GM21723 (cell line): ENCODE results near the gene ABCB8.
A peak's percentile ranks its signal among the peaks of the same experiment; 100 is the strongest.
"Not testable (repeated sequence)": the region's sequence is repeated elsewhere in the genome, so short reads cannot be mapped to it uniquely, and the experiment has no call there.

Experiments used
- ATAC-seq: cut with Tn5 transposase; IDR thresholded peaks from one replicate; pipeline ENCODE4 v1.9.1; 2021; ENCODE audit warnings: mild to moderate bottlenecking, moderate library complexity; ENCODE audit not compliant: unreplicated experiment

The ABCB8 gene

DNA sequence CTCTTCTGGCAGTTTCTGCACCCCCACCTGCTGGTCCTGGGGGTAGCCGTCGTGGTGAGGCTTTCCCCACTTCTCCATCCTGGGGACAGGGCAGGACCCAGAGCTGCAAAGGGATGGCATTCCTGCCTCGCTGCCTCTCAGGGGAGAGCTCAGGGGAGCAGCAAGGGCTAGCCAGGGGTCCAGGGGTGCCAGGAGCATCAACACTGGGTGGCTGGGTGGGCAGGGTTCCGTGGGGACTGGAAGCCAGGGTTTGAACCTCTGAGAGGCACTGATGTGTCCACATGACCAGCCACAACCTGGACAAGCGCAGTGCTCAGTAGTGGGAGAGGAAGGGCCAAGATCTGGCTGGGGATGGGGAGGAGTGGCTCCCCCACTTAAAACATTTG lies 5.6 kb downstream of the ABCB8 start:
- no peak for ATAC-seq

GRCh38 chr7:151034312-151035025 lies 6.2 kb downstream of the ABCB8 start:
- no peak for ATAC-seq

GRCh38 chr7:151035026-151035717 lies 6.9 kb downstream of the ABCB8 start:
- ATAC-seq, result no peak

DNA sequence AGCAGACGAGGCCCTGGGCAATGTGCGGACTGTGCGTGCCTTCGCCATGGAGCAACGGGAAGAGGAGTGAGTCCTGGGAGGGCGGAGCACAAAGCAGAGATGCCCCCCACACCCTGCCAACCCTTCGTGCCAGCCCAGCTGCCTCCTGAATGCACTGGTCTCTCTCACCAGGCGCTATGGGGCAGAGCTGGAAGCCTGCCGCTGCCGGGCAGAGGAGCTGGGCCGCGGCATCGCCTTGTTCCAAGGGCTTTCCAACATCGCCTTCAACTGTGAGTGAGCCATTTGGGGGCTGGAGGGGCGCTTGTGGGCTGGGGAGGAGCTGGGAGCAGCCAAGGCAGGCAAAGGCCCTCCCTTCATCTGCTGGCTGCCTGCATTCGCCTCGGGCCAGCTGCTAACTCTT lies 7.7 kb downstream of the ABCB8 start:
- ATAC-seq, result no peak

DNA sequence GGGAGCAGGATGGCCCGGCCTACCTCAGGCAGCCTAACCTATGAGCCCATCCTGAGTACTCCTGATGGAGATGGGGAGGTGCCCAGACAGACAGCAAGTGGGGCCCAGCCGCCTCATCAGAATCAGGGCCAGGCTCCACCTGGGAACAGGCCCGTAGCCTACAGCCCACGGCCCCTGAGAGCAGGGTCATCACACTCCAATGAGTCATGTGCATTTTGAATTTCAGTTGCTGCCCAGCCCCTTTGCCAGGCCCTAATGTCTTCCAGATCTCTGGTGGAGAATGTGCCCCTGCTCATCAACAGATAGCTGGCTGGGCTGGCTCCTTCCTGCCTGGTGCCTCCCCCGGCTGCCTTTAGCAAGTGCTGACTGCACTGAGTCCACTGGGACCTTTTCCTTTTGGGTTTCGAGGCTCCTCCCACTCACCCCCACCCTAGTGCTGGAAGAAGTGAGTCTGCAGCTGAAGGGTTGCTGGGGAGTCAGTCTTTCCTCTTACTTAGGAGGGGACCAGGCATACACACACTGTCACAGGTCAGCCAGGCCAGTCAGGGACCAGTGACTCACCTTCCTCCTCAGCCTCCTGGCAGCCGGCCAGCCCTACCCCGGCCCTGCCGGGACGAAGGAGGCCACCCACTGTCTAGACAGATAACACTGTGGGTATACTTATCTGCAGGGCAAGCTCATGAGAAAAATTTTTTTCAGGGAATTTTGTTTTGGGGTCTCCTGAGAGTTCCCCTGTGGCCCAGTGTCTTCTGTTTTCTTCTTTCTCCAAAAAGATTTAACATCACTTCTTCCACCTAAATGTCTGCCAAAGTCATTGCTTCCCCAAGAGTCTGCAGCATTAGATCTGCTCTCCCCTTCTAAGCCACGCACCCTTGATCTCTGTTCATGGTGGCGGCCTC lies 10.9 kb downstream of the ABCB8 start:
- peak; percentile 43 for ATAC-seq

DNA sequence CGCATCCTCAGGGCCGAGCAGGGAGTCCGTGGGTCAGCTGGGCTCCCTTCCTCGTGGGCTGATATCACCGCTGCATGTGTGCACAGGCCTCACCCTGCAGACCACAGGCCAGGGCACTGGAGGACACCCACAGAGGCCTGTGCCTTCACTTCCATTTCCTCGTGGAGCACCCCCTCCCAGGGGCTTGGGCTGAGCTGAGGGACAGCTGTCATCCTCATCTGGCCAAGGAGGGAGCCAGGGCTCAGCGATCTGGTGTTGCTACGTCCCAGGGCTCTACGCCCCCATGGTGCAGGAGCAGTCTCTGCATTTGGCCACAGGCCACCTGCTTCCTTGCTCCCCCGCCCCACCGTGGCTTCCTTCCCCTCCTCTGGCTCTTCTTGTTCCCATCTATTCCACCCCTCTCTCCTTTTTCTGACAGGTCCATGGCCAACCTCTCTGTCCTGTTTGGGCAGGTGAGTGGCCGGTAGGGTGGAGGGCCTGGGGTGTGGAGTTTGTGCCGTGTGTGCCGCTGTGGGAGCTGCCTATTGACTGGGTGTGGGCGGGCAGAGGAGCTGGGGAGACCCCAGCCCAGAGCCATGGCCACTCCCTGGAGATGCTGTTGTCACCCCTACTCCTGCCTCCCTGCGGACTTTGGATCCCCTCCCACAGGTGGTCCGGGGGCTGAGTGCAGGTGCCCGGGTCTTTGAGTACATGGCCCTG lies 11.7 kb downstream of the ABCB8 start:
- no peak for ATAC-seq

DNA sequence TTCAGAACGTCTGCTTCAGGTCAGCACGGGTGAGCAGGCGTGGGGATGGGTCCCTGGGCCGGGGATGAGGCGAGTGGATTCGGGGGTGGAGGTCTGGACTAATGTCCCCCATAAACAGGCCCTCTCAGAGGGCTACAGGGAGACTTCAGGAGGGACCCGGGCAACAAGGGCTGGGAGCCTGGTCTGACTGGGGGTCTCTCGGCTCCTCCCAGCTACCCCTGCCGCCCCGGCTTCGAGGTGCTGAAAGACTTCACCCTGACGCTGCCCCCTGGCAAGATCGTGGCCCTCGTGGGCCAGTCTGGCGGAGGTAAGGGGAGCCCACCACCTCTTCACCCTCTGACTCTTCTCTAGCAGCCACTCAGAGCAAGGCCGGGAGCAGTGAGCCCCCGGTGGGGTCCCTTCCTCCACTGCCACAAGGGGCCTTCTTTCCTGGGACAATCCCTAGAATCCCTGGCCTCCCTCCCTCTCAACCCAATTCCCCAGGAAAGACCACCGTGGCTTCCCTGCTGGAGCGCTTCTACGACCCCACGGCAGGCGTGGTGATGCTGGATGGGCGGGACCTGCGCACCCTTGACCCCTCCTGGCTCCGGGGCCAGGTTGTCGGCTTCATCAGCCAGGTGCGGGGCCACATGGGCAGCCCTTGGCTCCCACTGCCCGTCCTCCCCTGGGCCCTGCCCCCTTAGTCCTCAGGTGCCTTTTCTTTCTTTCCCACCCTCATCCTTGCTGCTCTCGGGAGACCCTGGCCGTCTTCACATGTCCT lies 12.5 kb downstream of the ABCB8 start:
- ATAC-seq, result no peak

DNA sequence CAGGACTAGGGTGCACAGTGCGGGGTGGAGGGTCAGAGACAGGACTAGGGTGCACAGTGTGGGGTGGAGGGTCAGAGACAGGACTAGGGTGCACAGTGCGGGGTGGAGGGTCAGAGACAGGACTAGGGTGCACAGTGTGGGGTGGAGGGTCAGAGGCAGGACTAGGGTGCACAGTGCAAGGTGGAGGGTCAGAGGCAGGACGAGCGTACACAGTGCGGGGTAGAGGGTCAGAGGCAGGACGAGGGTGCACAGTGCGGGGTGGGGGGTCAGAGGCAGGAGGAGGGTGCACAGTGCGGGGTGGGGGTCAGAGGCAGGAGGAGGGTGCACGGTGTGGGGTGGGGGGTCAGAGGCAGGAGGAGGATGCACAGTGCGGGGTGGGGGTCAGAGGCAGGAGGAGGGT lies 15.2 kb downstream of the ABCB8 start:
- not testable (repeated sequence) for ATAC-seq

GRCh38 chr7:151043959-151044358 lies 15.7 kb downstream of the ABCB8 start:
- ATAC-seq, result no peak

DNA sequence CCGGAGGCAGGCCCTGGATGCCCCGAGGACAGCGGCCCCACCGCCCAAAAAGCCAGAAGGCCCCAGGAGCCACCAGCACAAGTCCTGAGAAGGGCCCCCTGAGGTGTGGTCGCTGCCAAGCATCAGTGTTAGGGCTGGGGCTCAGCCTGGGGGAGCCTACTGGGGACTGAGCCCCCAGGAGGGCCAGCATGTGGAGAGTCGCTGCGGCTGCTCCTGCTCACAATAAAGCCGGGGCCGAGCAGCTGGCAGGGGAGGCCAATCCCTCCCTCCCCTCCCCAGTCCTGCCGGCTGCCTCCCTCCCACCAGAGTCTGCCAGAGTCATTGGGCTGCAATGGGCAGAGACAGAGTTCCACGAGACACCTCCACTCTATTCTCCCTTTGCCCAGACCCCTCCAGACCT lies 17.0 kb downstream of the ABCB8 start:
- no peak for ATAC-seq

GRCh38 chr7:151045967-151046366 lies 17.7 kb downstream of the ABCB8 start:
- ATAC-seq, result no peak

DNA sequence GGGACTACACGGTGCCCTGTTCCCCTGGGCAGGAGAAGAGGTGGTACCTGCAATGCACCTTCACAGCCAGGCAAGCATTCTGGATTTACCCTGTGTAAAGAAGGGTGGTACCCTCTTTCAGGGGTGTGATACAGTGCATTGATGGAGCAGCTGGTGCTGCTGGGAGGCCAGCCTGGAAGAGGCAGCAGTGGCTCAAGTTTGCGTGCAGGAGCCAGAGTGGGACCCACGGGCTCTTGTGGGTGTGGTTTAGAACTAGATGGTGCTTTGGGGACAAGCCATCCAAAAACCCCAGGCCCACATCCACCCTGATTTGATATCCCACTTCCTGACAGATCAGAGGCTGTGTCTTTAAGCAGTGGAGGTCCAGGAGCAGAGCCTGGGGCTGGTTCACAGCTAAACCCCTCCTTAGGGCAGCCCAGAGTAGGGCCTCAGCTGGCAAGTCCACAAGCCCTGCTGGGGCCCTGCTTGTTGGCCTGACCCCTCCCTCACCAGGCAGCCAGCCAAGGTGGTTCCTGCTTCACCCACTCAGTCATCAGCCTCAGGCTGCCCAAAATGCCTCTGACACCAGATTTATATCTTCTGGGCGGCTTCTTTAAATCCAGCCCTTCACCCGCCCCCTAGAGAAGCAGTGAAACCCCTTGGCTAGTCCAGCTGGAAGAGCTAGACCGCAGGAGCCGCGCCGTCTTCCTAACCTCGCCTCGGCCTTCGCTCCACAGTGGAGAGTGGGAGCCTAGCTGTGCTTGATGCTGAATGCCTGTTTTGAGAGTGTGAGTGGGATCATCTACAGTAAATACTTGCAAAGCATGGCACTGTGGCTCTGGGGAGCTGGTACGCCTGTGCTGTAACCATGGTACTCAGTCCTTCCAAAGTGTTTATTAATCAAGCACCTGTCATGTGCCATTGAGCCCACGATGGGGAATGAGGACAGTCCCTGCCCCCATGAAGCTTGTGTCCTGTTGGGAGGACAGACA lies 18.6 kb downstream of the ABCB8 start:
- no peak for ATAC-seq

DNA sequence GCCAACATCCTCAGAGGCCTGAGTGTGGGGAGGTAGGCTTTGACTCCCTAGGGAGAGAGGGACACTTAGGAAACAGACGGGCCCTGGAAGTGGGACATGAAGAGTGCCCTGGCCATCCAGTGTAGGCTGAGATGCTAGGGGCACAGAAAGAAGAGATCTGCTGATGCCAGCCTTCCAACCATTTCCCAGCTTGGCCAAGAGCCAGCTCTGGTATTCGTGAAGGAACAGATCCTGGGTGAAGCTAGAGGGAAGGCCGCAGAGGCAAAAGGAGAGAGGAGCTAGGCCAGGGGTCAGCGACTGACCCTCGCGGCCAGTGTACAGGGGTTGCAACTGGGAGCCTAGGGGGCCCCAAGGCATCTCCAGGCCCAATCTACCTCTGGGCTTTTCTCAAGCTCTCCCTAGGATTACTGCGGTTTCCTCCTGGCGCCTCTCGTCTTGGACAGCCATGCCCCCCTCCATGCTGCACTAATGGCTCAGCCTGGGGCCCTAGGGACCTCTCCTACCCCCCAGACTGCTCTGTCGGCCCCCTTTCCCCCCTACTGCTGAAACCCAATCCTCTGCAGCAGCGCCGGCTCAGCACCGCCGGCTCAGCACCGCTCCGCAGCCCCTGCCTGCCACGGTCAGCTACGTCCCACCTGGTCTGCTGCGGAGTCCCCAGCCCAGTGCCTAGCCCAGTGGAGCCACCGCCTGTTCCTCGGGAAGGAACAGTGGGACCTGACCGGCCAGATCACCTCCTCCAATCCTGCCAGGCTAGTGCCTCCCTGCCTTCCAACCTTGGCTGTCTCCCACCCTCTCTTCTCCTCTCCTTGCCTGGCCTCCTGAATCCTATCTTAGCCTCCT lies 19.9 kb downstream of the ABCB8 start, which contains the start of gene ASIC3:
Gene ASIC3 (plus strand): TSS at position 556 of the 840 bp plus-strand sequence. CDS start 355 bp downstream, outside the sequence.
- ATAC-seq, result no peak

- ATAC-seq, result no peak
These were observed 20.7 kb downstream of the ABCB8 start for GRCh38 chr7:151048911-151049463.

- ATAC-seq, result no peak
These were observed 22.9 kb downstream of the ABCB8 start for GRCh38 chr7:151051108-151051507.

GRCh38 chr7:151053096-151053495 lies 24.8 kb downstream of the ABCB8 start:
- no peak for ATAC-seq

DNA sequence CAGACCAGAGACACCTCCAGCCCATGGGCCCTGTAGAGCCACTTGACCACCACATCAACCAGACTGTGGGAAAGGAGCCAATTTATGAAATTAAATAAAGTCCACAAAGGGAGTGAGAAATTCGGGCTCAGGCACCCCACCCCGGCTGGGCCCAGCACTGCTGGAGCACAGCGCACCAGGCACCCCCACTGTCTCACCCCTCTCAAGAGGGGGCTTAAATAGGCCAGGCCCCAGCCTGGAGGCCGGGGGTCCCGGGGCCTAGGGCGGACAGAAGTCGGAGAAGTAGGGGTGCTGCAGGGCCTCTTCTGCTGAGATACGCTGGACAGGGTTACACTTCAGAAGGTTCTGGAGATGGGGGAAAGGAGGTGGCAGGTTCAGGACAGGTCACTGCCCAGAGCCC lies 25.5 kb downstream of the ABCB8 start:
- no peak for ATAC-seq

DNA sequence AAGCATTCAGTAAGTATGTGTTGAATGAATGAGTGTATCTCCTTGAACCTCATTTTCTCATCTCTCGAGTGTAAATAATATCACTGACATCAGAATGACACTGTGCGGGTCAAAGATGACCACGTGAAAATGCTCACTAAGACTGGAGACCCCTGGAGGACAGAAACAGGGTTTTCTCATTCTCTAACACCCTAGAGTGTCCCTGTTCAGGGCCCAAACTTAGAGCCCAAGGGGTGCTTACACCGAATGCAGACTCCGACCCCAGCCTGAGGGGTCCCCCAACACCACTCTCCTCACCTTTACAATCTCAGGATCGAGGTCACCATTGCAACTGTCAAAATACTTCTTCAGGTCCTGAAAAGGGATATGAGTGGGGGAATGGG lies 28.0 kb downstream of the ABCB8 start:
- ATAC-seq, result no peak
